Testis (tissue), 3 donors: ENCODE data around the gene TOMM40. TPM values are rescaled to one million over a fixed set of nuclear protein-coding genes. Genes with fewer than 3 reads are reported as not detected.
"Not testable (repeated sequence)": the region's sequence is repeated elsewhere in the genome, so short reads cannot be mapped to it uniquely, and the experiment has no call there.

Experiments used
- DNase-seq: peaks from one replicate; pipeline ENCODE4 v3.0.0-alpha.2; 2019
- H3K27ac ChIP-seq, 2 donors: fragments of 200-600 bp; sonication (generic); one replicate each; pipeline ENCODE4 v1.5.1; 2019
- H3K27me3 ChIP-seq: fragments of 200-600 bp; sonication (generic); one replicate; pipeline ENCODE4 v1.5.1; 2019
- H3K36me3 ChIP-seq: fragments of 200-600 bp; sonication (generic); one replicate; pipeline ENCODE4 v1.5.1; 2017; ENCODE audit warnings: low read depth; ENCODE audit errors: missing control alignments
- H3K4me1 ChIP-seq: fragments of 200-600 bp; sonication (generic); one replicate; pipeline ENCODE4 v1.5.1; 2019
- H3K4me3 ChIP-seq, 2 donors: fragments of 200-600 bp; sonication (generic); one replicate each; pipeline ENCODE4 v1.5.1; 2017 to 2019
- H3K9me3 ChIP-seq: fragments of 200-600 bp; sonication (generic); one replicate; pipeline ENCODE4 v1.5.1; 2017
- CTCF ChIP-seq, 3 experiments: fragments of 450-650 bp in 2 of 3; fragments of 200-600 bp in 1 of 3; sonication (generic) in 1 of 3; IDR thresholded peaks; one replicate each; pipeline ENCODE4 v1.5.1; 2016 to 2019; ENCODE audit warnings: antibody characterized with exemption in 3 of 3, mild to moderate bottlenecking in 2 of 3, moderate library complexity in 1 of 3
- POLR2A ChIP-seq: fragments of 450-650 bp; IDR thresholded peaks from one replicate; pipeline ENCODE4 v1.6.1; 2017; ENCODE audit warnings: antibody characterized with exemption, mild to moderate bottlenecking, moderate library complexity
- WGBS, 2 donors: methylation state at CpG; one replicate each; pipeline ENCODE4 v1.1.5; 2018; 5-methylcytosine and 5-hydroxymethylcytosine counted together
- intact Hi-C: fragments of 100-400 bp; cut with DNase I; formaldehyde crosslinking; loops from one replicate; pipeline ENCODE4 v1.15.1; 2023; ENCODE audit warnings: low total_unique reads
- polyA plus RNA-seq: library from polyadenylated mRNA; stranded (reverse); fragments of 350-450 nt; fragmentation: Illumina TruSeq; extraction: RNeasy Lipid Tissue Mini Kit (QIAGEN cat#74804); gene quantifications from one replicate; pipeline ENCODE4 v1.2.3, GENCODE V29; 2014; ENCODE audit warnings: low read depth, low replicate concordance; ENCODE audit not compliant: insufficient read depth
- total RNA-seq, 2 donors: library from RNA; depleted of rRNA; stranded (reverse); fragments of >200 nt; gene quantifications; one replicate each; pipeline ENCODE4 v1.2.3, GENCODE V29; 2016

Gene TOMM40
- total and polyA plus RNA-seq, 3 donors from 2014 or later = 43.1 to 67.3 (median 54.7) TPM

- intact Hi-C loops = no loop called here
- H3K4me1 ChIP-seq = peaks cover 18% of the 10 kb centered on the region
Measured at GRCh38 chr19:44924243-44924725, 33.2 kb downstream of the TOMM40 start.

GRCh38 chr19:44925114-44925891 lies 34.2 kb downstream of the TOMM40 start:
- no peaks in the 10 kb centered on the region for H3K36me3 ChIP-seq
- TF ChIP-seq POLR2A (no peak), CTCF (IDR thresholded peaks at IDR 0.05) (no peak)
- H3K4me1 ChIP-seq = peaks cover 18% of the 10 kb centered on the region
- no peaks in the 10 kb centered on the region for H3K9me3 ChIP-seq
- no peak overlapping the region for H3K4me3 ChIP-seq
- peak; percentile 83 for DNase-seq
- intact Hi-C loops = no loop called here
- H3K27ac ChIP-seq = peak overlapping the region in 1 of 2 donors; percentile 64
- no peaks in the 10 kb centered on the region for H3K27me3 ChIP-seq
- 32 to 34% methylated on average over 8 of the region's 8 CpGs for WGBS, 2 donors

More at GRCh38 chr19:44924243-44924725, 33.2 kb downstream of the TOMM40 start:
- no peak for TF ChIP-seq CTCF (IDR thresholded peaks at IDR 0.05)
- no peak for TF ChIP-seq POLR2A
- no peaks in the 10 kb centered on the region for H3K36me3 ChIP-seq
- DNase-seq = no peak
- H3K27me3 ChIP-seq = no peaks in the 10 kb centered on the region
- H3K27ac ChIP-seq = peak overlapping the region in 1 of 2 donors; percentile 64
- no peak overlapping the region for H3K4me3 ChIP-seq
- no peaks in the 10 kb centered on the region for H3K9me3 ChIP-seq
- WGBS, 2 donors = 63% methylated on average over 8 of the region's 8 CpGs

- Histone ChIP-seq H3K4me1 (peaks cover 18% of the 10 kb centered on the region), H3K4me3 (peak overlapping the region in 1 of 2 donors; percentile 27)
- 42 to 44% methylated on average over 16 to 19 of the region's 19 CpGs for WGBS, 2 donors
- H3K36me3 ChIP-seq, intact Hi-C loops, H3K27me3 ChIP-seq, H3K27ac ChIP-seq, DNase-seq, H3K9me3 ChIP-seq: not testable (repeated sequence)
Measured at GRCh38 chr19:44926245-44927077, 35.4 kb downstream of the TOMM40 start.

- 54 to 63% methylated on average over 5 of the region's 5 CpGs for WGBS, 2 donors
- no peaks in the 10 kb centered on the region for H3K9me3 ChIP-seq
- peaks cover 18% of the 10 kb centered on the region for H3K4me1 ChIP-seq
- no peak overlapping the region for H3K27ac ChIP-seq
- H3K27me3 ChIP-seq = no peaks in the 10 kb centered on the region
- intact Hi-C loops = no loop called here
- DNase-seq = no peak
- TF ChIP-seq CTCF (IDR thresholded peaks at IDR 0.05) (no peak), POLR2A (no peak)
- no peaks in the 10 kb centered on the region for H3K36me3 ChIP-seq
- no peak overlapping the region for H3K4me3 ChIP-seq
Measured at GRCh38 chr19:44927746-44928145, 36.7 kb downstream of the TOMM40 start.

GRCh38 chr19:44930088-44930487 lies 39.0 kb downstream of the TOMM40 start:
- no peak for DNase-seq
- Histone ChIP-seq H3K27ac (no peak overlapping the region), H3K36me3 (no peaks in the 10 kb centered on the region), H3K4me1 (peaks cover 14% of the 10 kb centered on the region), H3K9me3 (no peaks in the 10 kb centered on the region), H3K27me3 (no peaks in the 10 kb centered on the region), H3K4me3 (no peak overlapping the region)
- 90 to 92% methylated on average over 7 of the region's 7 CpGs for WGBS, 2 donors
- TF ChIP-seq POLR2A (no peak), CTCF (IDR thresholded peaks at IDR 0.05) (no peak)
- intact Hi-C loops = no loop called here
